ENCODE data around the gene NHLRC4. TPM values are rescaled to one million over a fixed set of nuclear protein-coding genes. Genes with fewer than 3 reads are reported as not detected.

The NHLRC4 gene
- total and polyA plus RNA-seq, 9 of the 15 experiments (the other 6 are each of a cell fraction or from before 2014, with no cell fraction given), result 0.24 to 3.7 (median 1.3) TPM; not detected in 2

GRCh38 chr16:609316-609715, 42.5 kb downstream of the NHLRC4 start:
- no peak overlapping the region for H2AFZ ChIP-seq (ENCODE audit: low read depth, low read length)
- H3K27me3 ChIP-seq (ENCODE audit: control insufficient read depth in 2 of 2, insufficient read depth in 2 of 2, low read length in 2 of 2), result no peaks in the 10 kb centered on the region
- H3K9me3 ChIP-seq (replicated peaks; ENCODE audit: control insufficient read depth, insufficient read depth, low read depth, low read length), result peaks cover 4% of the 10 kb centered on the region; the same call in 1 of the 2 replicates
- peaks cover 0 to 26% of the 10 kb centered on the region in 2 experiments; a peak in 2 of 5 replicates for H3K4me1 ChIP-seq (replicated peaks in 1 of 2; ENCODE audit: control insufficient read depth in 2 of 2, insufficient read depth in 2 of 2, low read length in 2 of 2)
- H3K27ac ChIP-seq (ENCODE audit: extremely low read depth, low read depth, low read length), result no peak overlapping the region
- no peaks in the 10 kb centered on the region for H4K20me1 ChIP-seq (replicated peaks; ENCODE audit: control insufficient read depth, insufficient read depth, low read length)
- H3K36me3 ChIP-seq (ENCODE audit: control insufficient read depth, insufficient read depth, low read length), result peaks cover 7% of the 10 kb centered on the region; the same call in 1 of the 3 replicates
- ChIA-PET CTCF (ENCODE audit: low intra/inter-chr PET ratio) (no interaction called here), POLR2A (interaction anchor here (0.6 to 1.1 kb wide), 3 partner anchors 13 to 16 kb away, joined by 3 to 7 read pairs (median 5); no protein-coding TSS in a partner anchor)
- in situ Hi-C loops (cut with MboI) (no loop called here), intact Hi-C loops (cut with micrococcal nuclease) (no loop called here)
- no peak overlapping the region for H3K9ac ChIP-seq (ENCODE audit: insufficient read depth in 1 of 2, low read depth in 2 of 2, low read length in 2 of 2)
- 83% methylated on average over 9 of the region's 13 CpGs for WGBS (ENCODE audit: insufficient coverage, low coverage, missing lambda C conversion rate)
- FAIRE-seq (no peak), ATAC-seq (no peak), DNase-seq (ENCODE audit: extremely low read depth in 1 of 4, low spot score in 3 of 4) (no peak)
- H3K4me2 ChIP-seq (ENCODE audit: insufficient read depth, low read length), result no peak overlapping the region
- peaks cover 30% of the 10 kb centered on the region for H3K79me2 ChIP-seq (ENCODE audit: control insufficient read depth, insufficient read depth, low read length)
- H3K9me1 ChIP-seq (ENCODE audit: control insufficient read depth, insufficient read depth, low read length), result no peaks in the 10 kb centered on the region
- no TSS peak for BruUV-seq (replicated peaks)
- H3K4me3 ChIP-seq, result no peak overlapping the region
- no peak for TF ChIP-seq MAFG (tag; conservative IDR thresholded peaks at IDR 0.05)
- no peak for TF ChIP-seq CHCHD3 (CRISPR knock-in tag; IDR thresholded peaks at IDR 0.05)
- TF ChIP-seq, protein P1, sequence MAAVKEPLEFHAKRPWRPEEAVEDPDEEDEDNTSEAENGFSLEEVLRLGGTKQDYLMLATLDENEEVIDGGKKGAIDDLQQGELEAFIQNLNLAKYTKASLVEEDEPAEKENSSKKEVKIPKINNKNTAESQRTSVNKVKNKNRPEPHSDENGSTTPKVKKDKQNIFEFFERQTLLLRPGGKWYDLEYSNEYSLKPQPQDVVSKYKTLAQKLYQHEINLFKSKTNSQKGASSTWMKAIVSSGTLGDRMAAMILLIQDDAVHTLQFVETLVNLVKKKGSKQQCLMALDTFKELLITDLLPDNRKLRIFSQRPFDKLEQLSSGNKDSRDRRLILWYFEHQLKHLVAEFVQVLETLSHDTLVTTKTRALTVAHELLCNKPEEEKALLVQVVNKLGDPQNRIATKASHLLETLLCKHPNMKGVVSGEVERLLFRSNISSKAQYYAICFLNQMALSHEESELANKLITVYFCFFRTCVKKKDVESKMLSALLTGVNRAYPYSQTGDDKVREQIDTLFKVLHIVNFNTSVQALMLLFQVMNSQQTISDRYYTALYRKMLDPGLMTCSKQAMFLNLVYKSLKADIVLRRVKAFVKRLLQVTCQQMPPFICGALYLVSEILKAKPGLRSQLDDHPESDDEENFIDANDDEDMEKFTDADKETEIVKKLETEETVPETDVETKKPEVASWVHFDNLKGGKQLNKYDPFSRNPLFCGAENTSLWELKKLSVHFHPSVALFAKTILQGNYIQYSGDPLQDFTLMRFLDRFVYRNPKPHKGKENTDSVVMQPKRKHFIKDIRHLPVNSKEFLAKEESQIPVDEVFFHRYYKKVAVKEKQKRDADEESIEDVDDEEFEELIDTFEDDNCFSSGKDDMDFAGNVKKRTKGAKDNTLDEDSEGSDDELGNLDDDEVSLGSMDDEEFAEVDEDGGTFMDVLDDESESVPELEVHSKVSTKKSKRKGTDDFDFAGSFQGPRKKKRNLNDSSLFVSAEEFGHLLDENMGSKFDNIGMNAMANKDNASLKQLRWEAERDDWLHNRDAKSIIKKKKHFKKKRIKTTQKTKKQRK (IDR thresholded peaks at IDR 0.05; ENCODE audit: borderline replicate concordance, low read depth, low read length), result no peak
- TF ChIP-seq, protein P2, sequence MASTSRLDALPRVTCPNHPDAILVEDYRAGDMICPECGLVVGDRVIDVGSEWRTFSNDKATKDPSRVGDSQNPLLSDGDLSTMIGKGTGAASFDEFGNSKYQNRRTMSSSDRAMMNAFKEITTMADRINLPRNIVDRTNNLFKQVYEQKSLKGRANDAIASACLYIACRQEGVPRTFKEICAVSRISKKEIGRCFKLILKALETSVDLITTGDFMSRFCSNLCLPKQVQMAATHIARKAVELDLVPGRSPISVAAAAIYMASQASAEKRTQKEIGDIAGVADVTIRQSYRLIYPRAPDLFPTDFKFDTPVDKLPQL (IDR thresholded peaks at IDR 0.05; ENCODE audit: extremely low read depth, insufficient read length), result no peak
- no peak for TF ChIP-seq SPI1 (IDR thresholded peaks at IDR 0.05; ENCODE audit: borderline replicate concordance, low read depth, low read length)
- TF ChIP-seq MCM3 (IDR thresholded peaks at IDR 0.05), result no peak
- no peak for TF ChIP-seq E2F6 (IDR thresholded peaks at IDR 0.05; ENCODE audit: borderline replicate concordance in 1 of 2, extremely low read depth in 1 of 2, insufficient read depth in 1 of 2, insufficient read length in 1 of 2, low read depth in 1 of 2, low read length in 1 of 2, poor library complexity in 1 of 2, severe bottlenecking in 1 of 2)
- no peak for TF ChIP-seq CBX3 (IDR thresholded peaks at IDR 0.05; ENCODE audit: borderline replicate concordance in 1 of 2, low read length in 2 of 2)
- TF ChIP-seq, protein P3, sequence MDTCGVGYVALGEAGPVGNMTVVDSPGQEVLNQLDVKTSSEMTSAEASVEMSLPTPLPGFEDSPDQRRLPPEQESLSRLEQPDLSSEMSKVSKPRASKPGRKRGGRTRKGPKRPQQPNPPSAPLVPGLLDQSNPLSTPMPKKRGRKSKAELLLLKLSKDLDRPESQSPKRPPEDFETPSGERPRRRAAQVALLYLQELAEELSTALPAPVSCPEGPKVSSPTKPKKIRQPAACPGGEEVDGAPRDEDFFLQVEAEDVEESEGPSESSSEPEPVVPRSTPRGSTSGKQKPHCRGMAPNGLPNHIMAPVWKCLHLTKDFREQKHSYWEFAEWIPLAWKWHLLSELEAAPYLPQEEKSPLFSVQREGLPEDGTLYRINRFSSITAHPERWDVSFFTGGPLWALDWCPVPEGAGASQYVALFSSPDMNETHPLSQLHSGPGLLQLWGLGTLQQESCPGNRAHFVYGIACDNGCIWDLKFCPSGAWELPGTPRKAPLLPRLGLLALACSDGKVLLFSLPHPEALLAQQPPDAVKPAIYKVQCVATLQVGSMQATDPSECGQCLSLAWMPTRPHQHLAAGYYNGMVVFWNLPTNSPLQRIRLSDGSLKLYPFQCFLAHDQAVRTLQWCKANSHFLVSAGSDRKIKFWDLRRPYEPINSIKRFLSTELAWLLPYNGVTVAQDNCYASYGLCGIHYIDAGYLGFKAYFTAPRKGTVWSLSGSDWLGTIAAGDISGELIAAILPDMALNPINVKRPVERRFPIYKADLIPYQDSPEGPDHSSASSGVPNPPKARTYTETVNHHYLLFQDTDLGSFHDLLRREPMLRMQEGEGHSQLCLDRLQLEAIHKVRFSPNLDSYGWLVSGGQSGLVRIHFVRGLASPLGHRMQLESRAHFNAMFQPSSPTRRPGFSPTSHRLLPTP (IDR thresholded peaks at IDR 0.05; ENCODE audit: borderline replicate concordance, extremely low read depth, insufficient read length), result no peak
- TF ChIP-seq MCM7 (IDR thresholded peaks at IDR 0.05), result no peak
- TF ChIP-seq FOXA1 (IDR thresholded peaks at IDR 0.05; ENCODE audit: borderline replicate concordance), result no peak
- TF ChIP-seq, protein P4, sequence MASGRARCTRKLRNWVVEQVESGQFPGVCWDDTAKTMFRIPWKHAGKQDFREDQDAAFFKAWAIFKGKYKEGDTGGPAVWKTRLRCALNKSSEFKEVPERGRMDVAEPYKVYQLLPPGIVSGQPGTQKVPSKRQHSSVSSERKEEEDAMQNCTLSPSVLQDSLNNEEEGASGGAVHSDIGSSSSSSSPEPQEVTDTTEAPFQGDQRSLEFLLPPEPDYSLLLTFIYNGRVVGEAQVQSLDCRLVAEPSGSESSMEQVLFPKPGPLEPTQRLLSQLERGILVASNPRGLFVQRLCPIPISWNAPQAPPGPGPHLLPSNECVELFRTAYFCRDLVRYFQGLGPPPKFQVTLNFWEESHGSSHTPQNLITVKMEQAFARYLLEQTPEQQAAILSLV (tag; IDR thresholded peaks at IDR 0.05), result no peak
- TF ChIP-seq ZNF766 (CRISPR knock-in tag; conservative IDR thresholded peaks at IDR 0.05), result no peak
